HG03066 (cell line): ENCODE data around the gene WDFY2.

ENCODE experiments used
- ATAC-seq: cut with Tn5 transposase; IDR thresholded peaks from one replicate; pipeline ENCODE4 v1.9.1; 2021; ENCODE audit warnings: low read depth; ENCODE audit not compliant: unreplicated experiment

WDFY2 gene

DNA sequence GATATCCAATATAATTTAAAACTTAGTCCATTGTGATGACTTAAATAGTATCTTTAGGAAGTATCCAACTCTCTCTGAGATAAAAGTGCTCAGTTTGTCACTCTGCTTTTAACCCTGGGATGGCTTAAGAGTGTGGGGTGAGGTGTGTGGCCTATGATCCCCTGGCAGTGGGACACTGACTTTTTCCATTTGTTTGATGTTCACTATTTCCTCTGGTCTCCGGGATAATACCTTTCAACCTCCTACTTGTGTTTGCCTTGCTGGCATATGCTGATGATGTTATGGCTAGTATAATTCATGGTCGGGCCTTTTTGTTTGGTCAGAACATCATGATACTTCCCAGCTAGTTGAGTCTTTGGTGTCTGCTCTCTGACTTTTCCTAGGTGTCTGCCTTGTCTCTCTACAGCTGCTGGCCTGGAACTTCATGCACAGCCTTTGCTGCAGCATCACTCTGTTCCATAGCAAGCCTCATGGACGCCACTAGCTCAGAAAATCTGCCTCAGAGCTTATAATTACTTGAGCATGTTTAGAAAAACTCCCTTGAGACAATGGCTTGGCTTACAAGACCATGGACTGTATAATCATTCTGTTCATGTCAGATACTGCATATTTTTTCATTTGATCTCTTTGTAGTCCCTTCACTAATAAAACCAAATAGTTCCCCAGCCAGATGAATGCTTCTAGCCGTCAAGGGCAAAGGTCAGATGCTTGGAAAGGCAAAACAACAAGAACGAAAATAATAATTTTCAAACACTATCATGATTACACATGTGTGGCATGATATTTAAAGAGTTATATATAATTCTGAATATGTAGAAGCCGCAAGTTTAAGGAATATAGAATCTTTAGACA is 75.2 kb downstream of the WDFY2 start:
- ATAC-seq: no peak

- no peak for ATAC-seq
Measured at GRCh38 chr13:51660813-51661212, 76.6 kb downstream of the WDFY2 start.

- ATAC-seq: no peak
Measured at GRCh38 chr13:51663973-51664957, 80.0 kb downstream of the WDFY2 start.

- no peak for ATAC-seq
Measured at GRCh38 chr13:51665456-51665855, 81.2 kb downstream of the WDFY2 start.

DNA sequence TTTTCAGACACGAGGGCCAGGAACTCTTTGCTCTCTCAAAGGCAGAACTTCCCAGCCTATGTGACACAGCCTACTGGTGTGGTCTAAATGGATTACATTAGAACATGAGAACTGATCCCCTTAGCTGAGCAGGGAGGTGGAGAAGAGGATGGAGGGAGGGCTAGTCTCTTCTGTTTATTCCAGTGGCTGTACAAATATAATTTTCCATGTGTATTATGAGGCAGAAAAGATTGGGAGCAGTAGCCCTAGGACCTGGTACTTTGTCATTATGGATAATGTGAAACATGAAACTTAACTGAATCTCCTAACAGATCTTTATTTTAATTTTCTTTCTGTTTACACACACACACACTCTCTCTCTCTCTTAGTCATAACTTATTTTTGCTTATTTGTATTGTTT is 82.1 kb downstream of the WDFY2 start:
- no peak for ATAC-seq

DNA sequence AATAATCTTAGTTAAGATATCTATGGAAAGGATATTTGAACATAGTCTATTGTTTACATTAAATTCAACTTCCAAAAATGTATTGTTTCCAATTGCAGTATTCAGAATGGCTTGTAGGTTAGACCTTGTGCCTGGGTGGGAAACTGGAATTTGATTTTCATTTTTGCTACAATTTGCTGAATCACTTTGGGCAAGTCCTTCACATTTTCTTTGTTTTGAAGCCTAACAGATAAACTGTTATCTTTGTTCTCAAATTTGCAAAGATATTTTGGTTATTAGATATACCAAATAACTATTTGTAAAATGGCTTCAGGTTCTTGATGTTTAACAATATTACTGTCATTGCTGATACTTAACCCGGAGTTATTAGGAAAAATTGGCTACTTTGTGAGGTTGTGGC is 82.6 kb downstream of the WDFY2 start:
- ATAC-seq: no peak

DNA sequence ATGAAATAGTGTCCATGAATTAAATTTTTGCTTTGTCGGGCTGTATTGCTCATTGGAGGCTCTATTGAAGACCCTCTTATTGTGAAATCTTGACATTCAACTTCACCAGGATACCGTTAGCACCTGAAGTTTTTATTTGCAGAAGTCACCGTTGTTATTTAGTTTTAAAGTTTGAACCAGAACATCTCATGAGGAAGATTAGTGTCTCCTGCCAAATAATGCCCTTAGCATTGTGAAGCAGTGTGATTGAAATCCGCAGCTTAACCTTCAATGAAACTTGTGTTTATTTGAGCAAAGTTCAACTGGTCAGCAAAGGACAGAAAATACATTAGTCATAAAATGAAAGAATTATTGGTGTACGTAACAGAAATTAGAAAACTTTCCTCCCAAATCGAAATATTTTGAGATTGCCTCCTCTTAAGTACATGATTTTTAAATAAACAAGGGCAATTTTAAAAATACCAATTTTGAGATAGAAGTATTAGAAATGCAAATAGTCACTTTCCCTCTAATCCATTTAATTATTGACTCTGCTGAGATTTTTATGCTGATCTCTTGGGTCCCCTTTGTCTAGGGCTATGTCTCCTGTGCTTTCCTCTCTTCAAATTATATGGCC is 84.4 kb downstream of the WDFY2 start:
- no peak for ATAC-seq

DNA sequence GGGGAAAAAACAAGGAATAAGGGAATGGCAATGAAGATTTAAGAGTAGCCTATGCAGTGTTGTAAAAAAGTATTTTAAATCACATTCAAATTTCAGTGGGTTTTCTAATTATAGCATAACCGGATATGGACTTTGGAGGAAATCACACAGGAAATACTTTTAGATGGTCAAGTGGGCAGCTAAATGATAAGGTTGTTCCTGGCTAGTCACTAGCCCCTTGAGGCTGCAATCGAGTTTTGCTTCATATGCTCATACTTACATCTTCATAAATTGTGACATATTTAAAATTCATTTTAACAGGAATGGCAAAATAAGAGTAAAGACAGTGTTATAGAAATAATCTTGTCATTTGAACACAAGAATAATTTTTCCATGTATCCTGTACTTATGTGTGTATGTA is 88.9 kb downstream of the WDFY2 start:
- ATAC-seq: no peak

GRCh38 chr13:51674276-51674675 is 90.0 kb downstream of the WDFY2 start:
- no peak for ATAC-seq

GRCh38 chr13:51675385-51675784 is 91.1 kb downstream of the WDFY2 start:
- no peak for ATAC-seq

- no peak for ATAC-seq
Measured at GRCh38 chr13:51675877-51676276, 91.6 kb downstream of the WDFY2 start.

- ATAC-seq: no peak
Measured at GRCh38 chr13:51676739-51677138, 92.5 kb downstream of the WDFY2 start.

DNA sequence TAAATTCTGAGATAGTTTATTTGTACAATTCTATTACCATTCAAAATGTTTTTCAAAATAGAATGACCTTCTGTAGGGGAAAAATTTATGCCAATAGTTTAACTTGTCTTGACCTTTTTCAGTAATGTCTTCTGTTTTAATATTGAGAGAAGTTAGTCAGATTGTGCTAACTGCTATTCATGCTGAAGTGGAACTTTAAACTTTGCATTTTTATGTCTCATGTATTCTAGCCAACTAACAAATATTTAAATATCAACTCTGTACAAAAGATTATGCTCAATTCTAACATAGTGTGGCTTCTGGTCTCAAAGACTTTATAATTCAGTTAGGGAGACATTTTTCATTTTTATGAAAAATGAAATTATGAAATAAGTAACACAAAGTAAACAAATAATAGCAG is 94.2 kb downstream of the WDFY2 start:
- ATAC-seq: no peak

- no peak for ATAC-seq
Measured at GRCh38 chr13:51679616-51680015, 95.4 kb downstream of the WDFY2 start.

- no peak for ATAC-seq
Measured at GRCh38 chr13:51681037-51681678, 96.9 kb downstream of the WDFY2 start.

DNA sequence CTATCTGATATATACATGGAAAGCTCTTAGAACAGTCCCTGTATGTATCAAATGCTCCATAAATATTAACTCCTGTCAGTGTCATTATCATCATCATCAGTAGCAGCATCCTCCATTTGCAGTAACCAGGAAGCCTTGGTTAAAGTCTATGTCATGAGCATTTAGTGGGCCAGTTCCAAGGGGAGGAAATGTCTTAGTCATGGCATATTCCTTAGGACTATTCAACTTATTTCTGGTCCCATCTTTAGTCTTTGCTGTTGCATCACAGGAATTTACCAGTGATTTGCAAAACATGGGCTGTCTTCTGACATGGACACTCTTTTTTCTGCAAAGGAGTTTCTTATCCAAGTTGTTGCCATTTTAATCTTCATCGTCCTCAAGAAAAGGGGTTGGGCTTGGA is 98.4 kb downstream of the WDFY2 start:
- ATAC-seq: no peak

DNA sequence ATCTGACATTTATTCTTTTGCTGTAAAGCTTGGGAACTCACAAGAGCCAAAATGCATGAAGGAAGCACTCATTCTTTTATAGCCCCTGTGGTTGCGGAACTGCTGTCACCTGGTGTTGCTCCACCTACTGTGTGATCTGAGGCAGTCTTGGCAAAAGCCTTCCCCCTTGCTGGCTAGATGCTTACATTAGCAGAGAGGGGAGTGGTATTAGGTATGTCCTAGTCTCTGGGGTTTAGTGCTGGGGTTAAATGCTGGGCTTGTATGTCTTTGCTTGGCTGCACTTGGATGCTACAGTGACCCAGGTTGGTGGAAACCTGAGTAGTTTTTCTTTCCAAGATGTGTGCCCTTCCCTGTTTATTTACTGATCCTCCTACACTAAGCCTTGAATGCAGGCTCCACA is 99.3 kb downstream of the WDFY2 start:
- ATAC-seq: no peak

DNA sequence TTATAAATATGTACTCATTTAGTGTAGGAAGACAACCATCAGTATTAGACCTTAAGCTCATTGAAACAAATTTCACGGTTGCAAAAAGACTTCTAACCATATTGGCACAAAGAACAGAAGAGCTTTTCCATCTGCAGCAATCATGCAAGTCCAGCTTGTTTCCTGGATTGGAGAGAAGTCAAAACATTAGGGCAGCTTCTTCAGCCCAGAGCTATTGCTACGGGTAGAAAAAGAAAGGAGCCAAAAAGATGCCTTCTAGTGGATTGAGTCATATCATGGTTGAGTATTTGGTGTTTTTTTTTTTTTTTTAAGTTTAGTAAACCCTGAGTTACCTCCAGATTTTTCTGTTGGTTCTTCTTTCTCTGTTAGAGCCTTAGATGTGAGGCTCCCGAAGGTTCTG is 99.8 kb downstream of the WDFY2 start:
- no peak for ATAC-seq

DNA sequence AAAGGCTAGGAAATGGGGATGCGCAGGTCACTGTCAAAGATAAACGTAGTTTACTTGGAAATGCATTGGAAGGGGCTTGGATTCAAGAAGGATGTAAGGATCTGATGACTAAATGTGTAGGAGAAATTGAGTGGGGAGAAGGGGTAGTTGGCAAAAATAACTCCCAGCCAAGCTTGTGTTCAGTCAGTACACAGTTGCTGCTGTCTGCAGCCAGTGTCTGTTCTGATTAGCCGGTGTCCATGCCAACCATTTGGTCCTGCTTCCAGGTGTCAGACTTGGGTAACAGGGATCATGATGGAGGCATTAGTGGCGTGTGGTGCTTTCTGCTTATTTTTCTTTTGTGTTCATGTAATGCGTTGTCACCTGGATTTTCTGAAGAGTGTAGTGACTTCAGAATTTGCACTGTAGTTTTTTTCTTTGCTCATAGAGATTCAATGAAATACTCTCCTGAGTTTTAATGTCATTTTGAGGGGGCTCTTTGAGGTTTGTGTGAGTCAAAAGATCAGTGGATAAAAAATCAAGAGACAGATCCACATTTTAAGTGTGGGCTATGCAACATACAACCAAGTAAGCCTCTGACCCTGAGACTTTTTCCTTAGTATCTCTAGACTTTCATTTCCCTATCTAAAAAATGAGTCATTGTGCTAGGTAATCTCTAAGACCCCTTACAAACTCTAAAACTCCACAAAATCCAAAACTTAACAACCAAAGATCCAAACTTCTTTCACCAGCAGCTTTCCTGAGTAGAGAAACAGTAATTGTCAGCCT is 103.9 kb downstream of the WDFY2 start:
- ATAC-seq: no peak
